Astrocyte of the hippocampus (primary cell): ENCODE data around the gene BARX2.
A peak's percentile ranks its signal among the peaks of the same experiment; 100 is the strongest.

Source experiments
- DNase-seq: peaks from one replicate; pipeline ENCODE4 v3.0.0; 2011; ENCODE audit warnings: low read depth, low spot score

Gene BARX2

DNA sequence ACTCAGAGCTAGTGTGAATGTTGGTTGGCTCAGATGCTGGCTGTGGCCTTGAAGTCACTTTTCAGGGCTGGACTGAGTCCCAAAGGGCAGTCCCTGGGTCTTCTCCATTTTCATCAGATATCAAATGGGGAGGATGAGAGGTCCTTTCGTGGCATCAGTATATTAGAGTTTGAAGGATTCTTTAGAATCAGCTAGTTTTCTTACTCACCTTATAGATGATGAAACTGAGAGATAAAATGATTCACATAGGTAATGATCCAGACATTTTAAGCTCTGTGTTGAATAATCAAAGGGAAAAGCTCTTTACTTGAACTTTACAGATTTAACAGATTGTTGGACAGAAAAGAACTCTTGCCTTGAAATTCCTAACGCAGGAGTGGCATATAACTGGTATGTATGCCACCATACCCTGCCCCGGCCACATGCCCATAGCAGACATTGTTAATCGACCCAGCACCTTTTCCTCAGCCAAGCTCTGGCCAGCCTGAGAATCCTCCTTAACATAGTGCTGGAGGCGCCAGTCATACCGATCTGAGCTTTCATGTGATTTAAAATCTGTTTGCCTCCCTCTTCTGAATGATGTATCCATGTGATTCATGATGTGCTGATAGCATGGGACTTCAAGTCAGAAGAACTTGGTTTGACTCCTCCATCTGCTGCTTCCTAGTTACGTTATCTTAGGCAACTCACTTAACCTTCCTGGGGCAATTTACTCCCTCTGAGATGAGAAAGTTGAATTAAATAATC is 60.0 kb downstream of the BARX2 start:
- no peak for DNase-seq

DNA sequence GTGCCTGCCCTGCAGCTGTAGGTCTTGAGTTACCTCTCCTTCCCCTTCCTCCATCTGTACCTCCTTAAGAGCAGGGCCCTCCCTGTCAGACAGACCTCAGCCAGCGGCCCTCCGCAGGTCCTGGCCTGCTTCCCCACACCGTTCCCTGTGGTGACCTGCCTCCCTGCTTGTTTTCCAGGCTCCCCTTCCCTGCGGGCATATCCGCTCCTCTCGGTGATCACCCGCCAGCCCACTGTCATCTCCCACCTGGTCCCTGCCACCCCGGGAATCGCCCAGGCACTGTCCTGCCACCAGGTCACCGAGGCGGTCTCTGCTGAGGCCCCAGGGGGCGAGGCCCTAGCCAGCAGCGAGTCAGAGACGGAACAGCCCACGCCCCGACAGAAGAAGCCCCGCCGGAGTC is 60.9 kb downstream of the BARX2 start:
- no peak for DNase-seq

DNA sequence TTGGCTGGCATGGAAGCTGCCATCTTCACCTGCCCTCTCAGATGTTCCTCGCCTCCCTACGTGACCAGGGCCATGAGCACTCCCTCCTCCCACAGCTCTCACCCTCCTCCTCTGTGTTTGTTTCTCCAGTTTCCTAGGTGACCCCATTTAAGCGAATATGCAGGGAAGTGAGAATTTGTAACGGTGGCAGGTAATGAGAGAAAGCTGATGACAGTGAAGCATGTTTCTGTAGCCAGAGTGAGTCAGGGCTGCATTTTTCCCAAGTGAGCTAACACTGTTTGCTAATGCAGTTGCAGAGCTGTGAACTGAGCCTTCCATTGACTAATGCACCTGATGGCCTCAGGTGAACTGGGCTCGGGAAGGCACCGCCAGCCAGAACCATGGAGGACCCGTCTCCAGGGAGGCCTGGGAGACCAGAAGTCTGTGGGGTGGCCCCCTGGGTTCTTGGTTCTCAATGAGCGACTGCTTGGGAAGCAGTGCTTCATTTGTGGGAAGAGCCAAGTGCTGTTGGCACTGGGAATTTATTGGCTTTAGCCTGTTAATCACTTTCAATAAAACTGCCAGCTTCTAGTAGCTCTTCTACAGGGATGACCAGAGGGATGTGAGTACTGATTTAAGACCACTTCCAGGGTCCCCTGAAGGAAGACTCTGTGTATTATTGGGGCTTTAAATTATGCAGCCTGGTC is 64.5 kb downstream of the BARX2 start:
- peak; percentile 60 for DNase-seq

DNA sequence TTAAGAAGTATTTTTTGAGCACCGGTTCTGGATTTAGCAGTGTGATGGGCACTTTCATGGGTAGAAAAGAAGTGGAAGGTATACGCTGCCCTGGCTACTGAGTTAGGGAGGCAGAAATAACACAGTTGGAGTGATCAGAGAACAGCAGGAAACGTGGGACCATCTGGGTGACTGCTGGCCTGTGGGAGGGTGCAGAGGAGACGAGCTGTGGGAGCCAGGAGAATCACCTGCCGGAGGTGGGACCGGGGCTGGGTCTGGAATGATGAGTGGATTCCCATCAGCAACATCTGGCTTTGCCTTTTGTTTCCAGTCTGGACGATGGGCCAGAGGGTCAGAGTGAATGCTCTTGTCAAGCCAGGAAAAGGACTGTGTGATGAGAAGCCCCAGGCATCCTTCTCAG is 66.5 kb downstream of the BARX2 start:
- no peak for DNase-seq

DNA sequence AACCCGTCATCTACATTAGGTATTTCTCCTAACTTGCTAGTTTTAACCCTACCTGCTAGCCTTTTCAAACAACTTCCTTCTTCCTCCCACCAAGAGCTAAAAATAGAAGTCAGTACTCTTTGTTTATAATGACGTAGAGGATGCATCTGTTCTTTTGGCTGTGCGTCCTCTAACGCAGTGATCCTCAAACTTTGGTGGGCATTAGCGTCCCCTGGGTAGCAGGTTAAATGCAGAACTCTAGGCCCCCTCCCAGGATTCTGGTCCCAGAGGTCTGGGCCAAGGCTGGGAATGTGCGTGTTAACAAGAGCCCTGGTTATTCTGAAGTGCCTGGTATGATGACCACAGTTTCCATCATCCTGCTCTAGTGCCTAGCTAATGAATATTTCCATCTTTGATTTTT is 67.6 kb downstream of the BARX2 start:
- DNase-seq = no peak

DNA sequence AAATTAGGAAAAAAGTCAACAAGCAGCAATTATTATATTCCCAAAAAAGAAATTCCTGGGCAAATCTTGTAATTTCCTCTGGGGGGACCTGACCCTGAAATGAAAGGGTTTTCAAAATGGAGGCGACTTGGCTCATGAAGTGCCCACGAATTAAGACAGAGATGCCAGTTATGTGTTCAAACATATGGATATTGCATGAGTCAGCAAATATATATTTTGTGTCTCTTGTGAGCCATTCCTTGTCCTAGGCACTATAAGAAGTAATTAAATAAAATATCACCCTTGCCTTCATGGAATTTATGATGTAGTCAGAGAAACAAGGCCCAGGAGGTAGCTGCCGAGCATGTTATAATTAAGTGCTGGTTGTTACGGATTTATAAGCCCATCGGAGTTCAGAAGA is 68.6 kb downstream of the BARX2 start:
- DNase-seq = no peak

DNA sequence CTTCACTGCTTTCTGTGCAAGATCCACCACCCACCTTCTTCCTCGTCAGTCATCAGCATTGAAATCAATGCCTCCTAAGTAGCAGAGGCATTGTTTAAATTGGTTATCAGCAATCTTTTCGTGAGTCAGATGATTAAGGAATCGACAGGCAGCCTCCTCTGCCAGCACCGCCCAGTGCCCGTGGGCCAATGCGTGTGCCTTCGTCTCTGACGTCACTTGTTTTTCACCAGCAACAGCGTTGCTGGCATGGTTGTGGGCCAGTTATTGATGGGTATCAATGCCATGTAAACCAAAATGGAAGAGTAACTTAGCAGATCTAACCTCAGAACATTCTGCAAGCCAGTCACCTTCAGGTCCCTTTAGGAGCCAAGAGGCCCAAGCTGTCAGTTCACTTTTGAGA is 69.6 kb downstream of the BARX2 start:
- DNase-seq = no peak

DNA sequence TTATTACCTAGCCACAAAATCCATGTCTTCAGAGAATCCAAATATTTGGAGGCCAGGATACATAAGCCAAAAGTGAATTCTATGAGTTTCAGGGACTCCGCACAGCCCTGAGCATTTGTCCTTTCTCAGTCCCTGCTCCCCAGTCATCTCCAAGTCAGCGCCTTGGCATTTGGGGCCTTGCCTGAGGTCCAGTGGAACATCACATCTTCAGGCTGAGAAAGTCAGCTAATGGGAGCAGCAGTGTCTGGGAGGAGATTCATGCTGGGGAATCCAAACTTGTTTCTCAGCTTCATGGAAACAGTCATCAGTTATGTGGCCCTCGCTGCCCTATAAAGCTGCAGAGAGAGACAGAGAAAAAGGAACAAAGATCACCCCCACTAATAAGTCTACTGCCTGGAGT is 70.9 kb downstream of the BARX2 start:
- DNase-seq = no peak

DNA sequence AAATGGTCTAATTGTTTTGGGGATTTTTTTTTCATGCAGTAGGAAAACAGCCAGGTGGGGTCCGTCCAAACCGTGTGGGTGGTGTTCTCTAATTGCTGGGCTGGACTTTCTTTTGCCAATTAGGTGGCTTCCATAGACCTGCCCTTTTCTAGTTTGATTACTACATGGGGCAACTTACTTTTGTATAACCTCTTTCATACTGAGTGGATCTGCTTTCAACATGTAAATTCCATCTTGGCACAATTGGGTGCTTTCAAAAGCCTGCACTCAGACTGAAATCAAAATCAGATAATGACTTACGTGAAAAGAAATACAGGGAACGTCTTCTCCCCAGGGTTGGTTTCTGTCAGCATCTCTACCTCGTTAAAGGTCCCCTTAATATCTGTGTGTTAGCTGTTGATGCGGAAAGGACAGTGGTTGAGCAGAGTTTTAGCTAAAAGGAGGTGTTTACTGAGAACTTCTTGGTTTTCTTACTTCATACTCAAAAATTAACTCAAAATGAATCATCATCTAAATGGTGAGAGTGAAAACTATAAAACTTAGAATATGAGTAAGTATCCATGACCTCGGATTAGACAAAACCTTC is 72.1 kb downstream of the BARX2 start:
- no peak for DNase-seq

DNA sequence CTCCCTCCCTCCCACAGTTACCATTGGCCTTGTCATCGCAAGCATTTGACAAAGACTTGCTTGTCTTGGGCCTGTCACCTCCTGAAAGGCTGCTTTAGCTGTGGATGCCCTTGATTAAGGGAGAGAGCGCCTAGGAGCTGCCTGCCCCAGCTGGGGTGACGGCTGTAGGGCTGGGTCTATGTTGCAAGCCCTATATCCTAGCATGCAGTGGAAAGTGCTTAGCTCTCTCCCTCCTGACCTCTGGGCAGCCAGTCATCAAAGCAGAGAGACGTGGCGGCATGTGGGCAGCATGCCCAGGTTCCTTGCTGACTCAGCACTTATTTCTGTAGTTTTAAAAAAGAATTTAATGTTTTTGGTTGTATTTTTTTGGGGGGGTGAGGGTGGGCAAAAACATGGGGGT is 75.9 kb downstream of the BARX2 start:
- peak; percentile 10 for DNase-seq

DNA sequence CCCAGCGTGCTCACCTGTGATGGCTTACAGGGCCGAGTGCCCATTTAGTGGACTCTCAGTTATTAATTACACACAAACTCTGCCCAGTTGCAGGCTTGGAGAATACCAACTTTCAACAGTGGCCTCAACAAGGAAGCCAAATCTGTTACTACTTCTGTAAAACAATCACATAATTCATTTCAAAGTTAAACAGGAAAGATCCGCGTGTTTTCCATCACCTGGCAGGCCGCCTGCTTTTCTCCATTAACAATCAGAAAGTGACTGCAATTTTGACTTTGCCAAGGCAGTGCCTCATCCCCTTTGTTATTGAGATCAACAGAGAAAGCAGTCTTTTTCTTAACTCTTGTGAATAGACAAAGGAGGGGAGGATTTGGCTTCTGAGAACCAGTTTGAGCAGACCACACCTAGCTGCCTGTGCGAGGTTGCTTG is 77.7 kb downstream of the BARX2 start:
- no peak for DNase-seq

DNA sequence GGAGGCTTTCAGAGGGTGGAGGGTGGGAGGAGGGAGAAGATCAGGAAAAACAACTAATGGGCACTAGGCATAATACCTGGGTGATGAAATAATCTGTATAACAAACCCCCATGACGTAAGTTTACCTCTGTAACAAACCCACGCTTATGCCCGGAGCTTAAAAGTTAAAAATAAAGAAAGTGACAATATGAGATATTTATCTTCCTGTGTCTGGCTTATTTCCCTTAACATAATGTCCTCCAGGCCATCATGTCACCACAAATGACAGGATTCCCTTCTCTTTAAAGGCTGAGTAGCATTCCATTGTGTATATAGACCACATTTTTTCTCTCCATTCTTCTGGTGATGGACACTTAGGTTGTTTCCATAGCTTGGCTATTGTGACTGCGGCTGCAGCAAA is 79.5 kb downstream of the BARX2 start:
- no peak for DNase-seq

DNA sequence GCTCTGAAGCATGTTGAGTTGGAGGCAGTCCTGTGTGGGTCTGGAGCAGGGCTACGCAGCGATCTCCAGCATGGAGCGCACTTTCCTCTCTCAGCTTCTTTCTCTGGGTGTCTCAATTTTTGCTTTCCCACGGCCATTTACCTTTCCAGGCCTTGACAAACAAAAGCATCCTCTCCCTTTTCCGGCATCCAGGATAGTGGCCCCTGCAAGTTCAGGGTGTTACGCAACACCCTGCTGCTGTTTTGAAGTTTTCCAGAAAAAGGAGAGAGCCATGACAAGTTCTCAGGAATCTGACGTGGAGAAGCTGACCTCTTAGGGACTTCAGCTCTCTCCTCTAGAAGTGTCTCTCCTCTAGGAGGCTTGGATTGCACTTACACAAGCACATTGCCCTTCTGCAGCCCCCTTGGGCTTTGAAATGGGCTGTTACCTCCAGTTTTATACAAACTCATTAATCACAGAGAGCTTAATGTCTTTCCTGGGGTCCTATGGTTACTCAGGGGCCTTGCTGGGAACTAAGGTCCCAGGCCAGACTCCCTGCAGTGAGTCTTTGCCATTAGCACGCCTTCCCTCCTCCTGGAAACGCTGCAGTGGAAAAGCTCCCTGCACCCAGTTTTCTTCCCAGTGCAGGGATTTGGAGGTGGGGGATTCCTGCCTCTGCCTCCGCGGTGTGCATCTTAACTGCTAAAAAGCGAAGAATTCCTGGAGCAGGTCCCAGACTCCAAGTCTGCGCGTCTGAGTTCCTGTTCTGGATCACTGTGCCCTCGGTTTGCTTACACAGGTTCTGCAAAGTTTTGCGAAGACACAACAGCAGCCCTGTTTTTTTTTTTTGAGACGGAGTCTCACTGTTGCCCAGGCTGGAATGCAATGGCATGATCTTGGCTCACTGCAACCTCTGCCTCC is 80.4 kb downstream of the BARX2 start:
- DNase-seq = no peak

DNA sequence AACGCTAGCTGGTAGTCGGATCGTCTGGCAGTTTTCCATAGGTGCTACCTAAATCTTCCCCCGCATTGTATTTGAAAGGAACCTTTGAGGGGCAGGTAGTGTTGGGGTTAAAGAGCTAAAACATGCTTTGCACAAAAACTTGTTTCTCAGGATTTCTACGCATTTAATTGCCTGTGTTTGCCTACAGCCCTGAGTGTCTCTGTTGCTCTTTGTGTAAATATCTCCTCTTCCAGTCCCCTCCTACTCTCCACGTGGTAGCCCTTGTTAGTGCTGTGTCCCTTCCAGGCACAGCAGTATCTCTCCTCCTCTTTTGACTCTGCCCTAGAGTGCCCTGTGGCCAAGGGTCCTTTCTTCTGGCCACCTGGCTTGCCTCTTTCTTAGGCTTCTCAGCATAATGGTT is 81.7 kb downstream of the BARX2 start:
- DNase-seq = no peak

DNA sequence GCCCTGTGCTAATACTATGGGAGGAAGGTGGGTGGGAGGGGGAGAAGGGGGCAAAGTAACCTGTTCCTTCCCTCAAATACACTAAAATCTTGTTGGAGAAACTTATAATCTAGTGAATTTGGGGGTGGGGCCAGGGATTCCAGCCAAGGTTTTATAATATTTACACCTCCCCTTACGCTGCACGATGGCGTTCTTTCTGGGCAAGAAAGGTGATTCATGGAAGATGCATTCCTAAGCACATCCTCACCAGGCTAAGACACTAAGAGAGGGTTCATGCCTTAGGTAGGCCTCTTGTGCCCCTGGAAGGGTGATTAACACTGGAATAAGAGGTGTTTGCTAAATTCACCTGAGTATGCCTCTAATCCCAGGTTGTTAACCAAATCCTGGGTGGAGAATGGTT is 82.6 kb downstream of the BARX2 start:
- no peak for DNase-seq

DNA sequence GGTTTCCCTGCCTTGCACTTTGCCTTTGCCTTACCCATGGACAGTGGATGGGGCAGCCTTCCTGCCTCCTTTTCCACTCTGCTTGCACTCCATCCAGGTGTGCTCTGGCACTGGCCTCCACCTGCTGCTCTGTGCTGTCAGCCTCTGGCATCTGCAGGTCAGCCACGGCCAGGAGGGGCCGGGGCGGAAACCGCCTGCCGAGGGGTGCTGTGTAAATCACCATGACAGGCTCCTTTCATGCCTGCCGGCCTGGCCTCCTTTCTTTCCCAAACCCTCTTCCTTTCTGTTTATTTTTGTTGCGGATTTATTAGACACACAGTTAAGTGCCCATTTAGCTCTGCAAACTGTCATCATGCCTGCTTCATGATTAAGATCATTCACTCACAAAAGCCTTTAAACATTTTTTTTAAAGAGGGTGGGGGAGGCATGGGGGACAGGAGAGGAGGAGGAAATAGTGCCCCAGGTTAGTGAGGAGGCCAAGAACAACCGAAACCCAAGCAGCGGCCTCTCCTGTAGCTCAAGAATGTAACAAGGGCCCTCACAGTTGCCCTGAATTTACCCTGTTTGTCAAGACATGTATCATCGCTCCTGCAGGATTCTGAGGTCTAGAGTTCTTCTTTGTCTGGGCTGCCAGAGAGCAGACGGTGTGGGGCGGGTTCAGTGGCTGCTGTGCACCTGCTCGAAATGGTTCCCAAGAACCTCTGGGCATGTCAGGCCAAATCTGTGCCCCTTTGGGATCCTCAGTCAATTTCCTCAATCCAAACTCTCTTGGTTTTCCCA is 83.3 kb downstream of the BARX2 start:
- no peak for DNase-seq

DNA sequence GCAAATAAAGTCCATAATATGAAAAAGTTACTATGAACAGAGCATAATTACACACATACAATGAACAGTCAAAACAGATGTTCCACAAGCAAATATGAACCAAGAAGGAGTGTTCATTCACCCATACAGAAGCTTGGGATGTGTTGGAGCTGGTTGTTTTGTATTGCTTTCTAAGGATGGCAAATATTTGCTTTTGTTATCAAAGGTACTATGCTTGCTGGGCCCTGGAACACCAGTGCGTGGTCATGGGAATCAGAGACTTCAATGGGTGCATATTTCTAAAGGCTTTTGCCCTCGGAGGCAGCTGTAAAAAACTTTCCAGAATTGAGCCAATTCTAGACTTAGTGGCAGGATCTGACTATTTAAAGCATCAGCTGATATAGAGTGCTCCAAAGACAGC is 85.1 kb downstream of the BARX2 start:
- no peak for DNase-seq

DNA sequence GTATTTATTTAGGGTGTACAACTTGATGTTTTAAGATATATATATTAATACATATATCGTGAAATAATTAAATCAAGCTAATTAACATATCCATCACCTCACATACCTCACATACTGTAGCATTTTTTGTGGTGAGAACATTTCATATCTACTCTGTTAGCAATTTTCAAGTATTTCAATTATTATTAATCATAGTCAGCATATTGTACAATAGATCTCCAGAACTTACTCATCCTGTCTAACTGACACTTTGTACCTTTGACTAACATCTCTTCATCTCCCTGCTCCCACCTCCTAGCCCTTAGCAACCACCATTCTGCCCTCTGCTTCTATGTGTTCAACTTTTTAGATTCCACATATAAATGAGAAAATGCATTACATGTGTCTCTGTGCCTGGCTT is 108.4 kb downstream of the BARX2 start:
- no peak for DNase-seq

DNA sequence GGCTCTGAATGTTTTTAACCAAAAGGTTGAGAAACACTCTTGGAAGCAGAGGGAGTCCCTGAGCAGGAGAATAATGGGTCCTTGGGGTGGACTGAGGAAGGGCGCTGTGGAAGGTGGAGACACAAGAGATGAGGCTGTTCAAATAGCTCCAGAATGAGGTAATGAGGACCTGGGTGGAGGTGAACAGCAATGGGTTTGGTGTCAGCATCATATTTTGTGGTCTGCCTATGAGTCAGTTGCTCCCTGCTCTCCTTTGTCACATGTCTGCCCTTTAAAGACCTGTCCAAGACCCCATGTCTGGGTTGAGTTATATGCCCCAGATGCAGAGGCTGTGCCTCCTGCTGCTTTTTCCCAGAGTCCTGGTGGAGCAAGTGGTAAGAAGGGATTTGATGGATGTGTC is 113.6 kb downstream of the BARX2 start:
- DNase-seq = no peak

DNA sequence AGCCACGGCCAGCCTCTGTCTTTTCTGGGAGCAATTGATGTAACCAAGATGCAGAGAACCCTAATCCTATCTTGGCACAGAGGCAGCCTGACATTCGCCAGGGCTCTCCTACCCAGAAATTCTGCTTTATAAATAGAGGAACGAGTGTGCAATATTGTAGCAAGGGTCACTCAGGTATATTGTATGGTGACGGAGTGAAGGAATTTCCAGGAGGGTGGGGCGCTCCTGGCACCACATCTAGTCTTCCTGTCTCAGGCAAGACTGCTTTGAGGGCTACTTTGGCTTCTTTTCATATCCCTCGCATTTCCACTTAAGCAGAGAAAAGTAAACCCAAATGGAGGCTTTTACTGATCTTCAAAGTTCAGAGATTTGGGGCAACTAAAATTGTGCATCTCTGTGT is 114.4 kb downstream of the BARX2 start:
- no peak for DNase-seq

DNA sequence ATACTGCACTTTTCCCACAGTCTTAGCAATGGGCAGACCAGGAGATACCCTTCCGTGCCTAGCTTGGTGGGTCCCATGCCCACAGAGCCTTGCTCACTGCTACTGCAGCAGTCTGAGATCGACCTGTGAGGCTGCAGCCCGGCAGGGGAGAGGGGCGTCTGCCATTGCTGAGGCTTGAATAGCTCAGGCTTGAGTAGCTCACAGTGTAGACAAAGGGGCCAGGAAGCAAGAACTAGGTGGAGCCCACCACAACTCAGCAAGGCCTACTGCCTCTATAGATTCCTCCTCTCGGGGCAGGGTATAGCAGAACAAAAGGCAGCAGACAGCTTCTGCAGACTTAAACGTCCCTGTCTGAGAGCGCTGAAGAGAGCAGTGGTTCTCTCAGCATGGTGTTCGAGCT is 118.1 kb downstream of the BARX2 start:
- DNase-seq = no peak
